B cell (primary cell): ENCODE measurements around the gene OR4D6. TPM values are rescaled to one million over a fixed set of nuclear protein-coding genes. Genes with fewer than 3 reads are reported as not detected.

Experiments used
- ATAC-seq: fragments of 200-7000 bp; cut with Tn5 transposase; one replicate; pipeline ENCODE4 v1.10.0; 2021; ENCODE audit warnings: low read depth, mild to moderate bottlenecking, moderate number of reproducible peaks, moderate library complexity
- CTCF ChIA-PET: fragments of 350-600 bp; sonication (Branson Sonifier 250); formaldehyde crosslinking; loops from one replicate; lab custom pipeline; 2021; ENCODE audit warnings: antibody characterized with exemption, inconsistent platforms; lab: Charles Lee
- POLR2A ChIA-PET: fragments of 350-600 bp; sonication (Branson Sonifier 250); formaldehyde crosslinking; loops from one replicate; lab custom pipeline; 2021; ENCODE audit warnings: antibody characterized with exemption; lab: Charles Lee
- DNase-seq: peaks from one replicate; pipeline ENCODE4 v3.0.0; 2013
- H2AFZ ChIP-seq: 2 replicates; pipeline ENCODE4 v1.6.1; 2012; ENCODE audit warnings: mild to moderate bottlenecking, low read depth, low read length; ENCODE audit not compliant: insufficient read depth, poor library complexity, severe bottlenecking
- H3K27ac ChIP-seq, 2 donors: 1 replicate in 1 of 2; 2 replicates in 1 of 2; pipeline ENCODE4 v1.5.1; 2012 to 2013; ENCODE audit warnings: low read length in 2 of 2, mild to moderate bottlenecking in 2 of 2, moderate library complexity in 1 of 2
- H3K27me3 ChIP-seq, 4 experiments: fragments of 200-600 bp in 1 of 4; sonication (generic) in 1 of 4; replicated peaks in 1 of 4; 1 replicate in 2 of 4; 2 replicates in 2 of 4; pipeline versions ENCODE4 v1.6.1 to v1.7.0; 2013 to 2016; ENCODE audit warnings: low read length in 3 of 4, mild to moderate bottlenecking in 2 of 4, mixed read lengths in 1 of 4, moderate library complexity in 1 of 4; ENCODE audit not compliant: insufficient read depth in 4 of 4, control insufficient read depth in 3 of 4; ENCODE audit errors: control extremely low read depth in 1 of 4
- H3K36me3 ChIP-seq, 2 experiments: replicated peaks in 1 of 2; 1 replicate in 1 of 2; 2 replicates in 1 of 2; pipeline versions ENCODE4 v1.6.1 to v1.7.1; 2013; ENCODE audit warnings: low read length in 1 of 2; ENCODE audit not compliant: insufficient read depth in 2 of 2, control insufficient read depth in 1 of 2; ENCODE audit errors: control extremely low read depth in 1 of 2, extremely low read depth in 1 of 2
- H3K4me1 ChIP-seq, 2 donors: fragments of 200-600 bp in 1 of 2; sonication (generic) in 1 of 2; 1 replicate in 1 of 2; 2 replicates in 1 of 2; pipeline versions ENCODE4 v1.5.1 to v1.6.1; 2013 to 2017; ENCODE audit warnings: low read length in 2 of 2; ENCODE audit not compliant: control insufficient read depth in 2 of 2, insufficient read depth in 2 of 2
- H3K4me2 ChIP-seq: replicated peaks from 2 replicates; pipeline ENCODE3; 2012; ENCODE audit warnings: mild to moderate bottlenecking, low read depth, low read length; ENCODE audit not compliant: poor library complexity, severe bottlenecking
- H3K4me3 ChIP-seq, 5 experiments: fragments of 200-600 bp in 1 of 5; sonication (generic) in 1 of 5; 1 replicate in 3 of 5; 2 replicates in 2 of 5; pipeline versions ENCODE4 v1.5.1 to v1.7.0; 2011 to 2016; ENCODE audit warnings: low read length in 4 of 5, mild to moderate bottlenecking in 4 of 5, low read depth in 2 of 5, control low read depth in 1 of 5, moderate library complexity in 1 of 5; ENCODE audit not compliant: insufficient read depth in 1 of 5; ENCODE audit errors: control extremely low read depth in 1 of 5, extremely low read depth in 1 of 5
- H3K79me2 ChIP-seq: fragments of 200-600 bp; sonication (generic); one replicate; pipeline ENCODE4 v1.6.0; 2016; ENCODE audit warnings: low read length; ENCODE audit not compliant: control insufficient read depth, insufficient read depth
- H3K9ac ChIP-seq: fragments of 200-600 bp; sonication (generic); 2 replicates; pipeline ENCODE4 v1.6.1; 2017; ENCODE audit warnings: mild to moderate bottlenecking, low read length, moderate library complexity
- H3K9me3 ChIP-seq, 3 donors: one replicate each; pipeline versions ENCODE4 v1.6.1 to v1.7.1; 2013; ENCODE audit warnings: low read length in 2 of 3; ENCODE audit not compliant: control insufficient read depth in 2 of 3, insufficient read depth in 1 of 3; ENCODE audit errors: control extremely low read depth in 1 of 3
- H4K20me1 ChIP-seq: 2 replicates; pipeline ENCODE4 v1.6.0; 2012; ENCODE audit warnings: mild to moderate bottlenecking, low read length; ENCODE audit not compliant: insufficient read depth, control insufficient read depth, poor library complexity, severe bottlenecking
- H3K27ac Mint-ChIP-seq: one replicate; pipeline ENCODE4 v1.8.0; 2021; ENCODE audit warnings: mixed read lengths
- H3K27me3 Mint-ChIP-seq: one replicate; pipeline ENCODE4 v1.8.0; 2021; ENCODE audit warnings: mixed read lengths
- H3K4me1 Mint-ChIP-seq: one replicate; pipeline ENCODE4 v1.8.0; 2021; ENCODE audit warnings: mixed read lengths
- H3K4me3 Mint-ChIP-seq: one replicate; pipeline ENCODE4 v1.8.0; 2021; ENCODE audit warnings: mixed read lengths
- H3K9me3 Mint-ChIP-seq: one replicate; pipeline ENCODE4 v1.8.0; 2022; ENCODE audit warnings: mixed read lengths; ENCODE audit not compliant: insufficient read depth
- EZH2 ChIP-seq: IDR thresholded peaks from 2 replicates; pipeline ENCODE4 v1.6.1; 2012; ENCODE audit warnings: borderline replicate concordance, low read depth, mild to moderate bottlenecking, moderate library complexity, low read length; ENCODE audit not compliant: insufficient read depth, poor library complexity, severe bottlenecking
- intact Hi-C: fragments of 100-400 bp; cut with micrococcal nuclease; formaldehyde crosslinking; loops from one replicate; pipeline ENCODE4 v1.10.0; 2022
- polyA plus RNA-seq: library from polyadenylated mRNA; depleted of rRNA; stranded (reverse); fragments of >200 nt; gene quantifications from 2 replicates; pipeline ENCODE4 v1.2.3, GENCODE V29; 2012
- total RNA-seq, 2 donors: library from RNA; stranded (reverse); fragments of 120-200 nt in 1 of 2; gene quantifications; 1 replicate in 1 of 2; 2 replicates in 1 of 2; pipeline versions ENCODE4 v1.2.3 to v1.2.4, GENCODE V29; 2013 to 2022
- TF ChIP-seq, protein P1 (sequence below): fragments of 200-600 bp; IDR thresholded peaks from one replicate; pipeline ENCODE4 v1.8.0; 2022; ENCODE audit warnings: antibody characterized with exemption, mild to moderate bottlenecking

OR4D6 gene
- total and polyA plus RNA-seq, 2 donors (not counting 1 experiment from before 2014, with no cell fraction given) = not detected

DNA sequence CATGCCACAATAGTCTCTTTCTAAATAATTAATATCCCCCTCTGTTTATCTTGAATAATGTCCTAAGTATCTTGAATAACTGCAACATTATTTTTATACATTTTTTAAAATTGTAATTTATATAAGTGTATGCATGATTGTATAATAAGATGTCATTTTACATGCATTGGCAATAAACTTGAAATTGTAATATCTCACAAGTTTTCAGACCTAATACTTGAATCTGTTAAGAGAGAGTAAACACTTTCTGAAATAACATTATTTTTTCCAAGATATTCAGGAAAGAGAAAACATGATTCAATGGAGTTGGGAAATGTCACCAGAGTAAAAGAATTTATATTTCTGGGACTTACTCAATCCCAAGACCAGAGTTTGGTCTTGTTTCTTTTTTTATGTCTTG is 46.5 kb downstream of the OR4D6 start, which contains the start of gene OR4D11:
Gene OR4D11 (plus strand): TSS at position 301 of the 400 bp plus-strand sequence. CDS start 0 bp downstream, at position 301.
- H3K4me1 ChIP-seq = no peaks in the 10 kb centered on the region
- no peak within 1 kb of the TSS for H3K4me3 ChIP-seq
- Mint-ChIP-seq H3K27ac (no peak within 1 kb of the TSS), H3K4me1 (no peaks in the 10 kb centered on the region), H3K9me3 (no peaks in the 10 kb centered on the region), H3K27me3 (peaks cover 10% of the 10 kb centered on the region), H3K4me3 (no peak within 1 kb of the TSS)
- H3K36me3 ChIP-seq = no peaks in the 10 kb centered on the region
- ChIA-PET POLR2A (no interaction called here), CTCF (no interaction called here)
- intact Hi-C loops = no loop called here
- no peaks in the 10 kb centered on the region for H4K20me1 ChIP-seq
- no peaks in the 10 kb centered on the region for H3K79me2 ChIP-seq
- no peaks in the 10 kb centered on the region for H3K9me3 ChIP-seq
- H2AFZ ChIP-seq = no peak within 1 kb of the TSS
- H3K27ac ChIP-seq = no peak within 1 kb of the TSS
- H3K4me2 ChIP-seq = no peak within 1 kb of the TSS
- DNase-seq (no peak), ATAC-seq (no peak)
- peaks cover 0 to 5% (median 0%) of the 10 kb centered on the region in 4 experiments for H3K27me3 ChIP-seq
- no peak for TF ChIP-seq EZH2
- TF ChIP-seq, protein P1, sequence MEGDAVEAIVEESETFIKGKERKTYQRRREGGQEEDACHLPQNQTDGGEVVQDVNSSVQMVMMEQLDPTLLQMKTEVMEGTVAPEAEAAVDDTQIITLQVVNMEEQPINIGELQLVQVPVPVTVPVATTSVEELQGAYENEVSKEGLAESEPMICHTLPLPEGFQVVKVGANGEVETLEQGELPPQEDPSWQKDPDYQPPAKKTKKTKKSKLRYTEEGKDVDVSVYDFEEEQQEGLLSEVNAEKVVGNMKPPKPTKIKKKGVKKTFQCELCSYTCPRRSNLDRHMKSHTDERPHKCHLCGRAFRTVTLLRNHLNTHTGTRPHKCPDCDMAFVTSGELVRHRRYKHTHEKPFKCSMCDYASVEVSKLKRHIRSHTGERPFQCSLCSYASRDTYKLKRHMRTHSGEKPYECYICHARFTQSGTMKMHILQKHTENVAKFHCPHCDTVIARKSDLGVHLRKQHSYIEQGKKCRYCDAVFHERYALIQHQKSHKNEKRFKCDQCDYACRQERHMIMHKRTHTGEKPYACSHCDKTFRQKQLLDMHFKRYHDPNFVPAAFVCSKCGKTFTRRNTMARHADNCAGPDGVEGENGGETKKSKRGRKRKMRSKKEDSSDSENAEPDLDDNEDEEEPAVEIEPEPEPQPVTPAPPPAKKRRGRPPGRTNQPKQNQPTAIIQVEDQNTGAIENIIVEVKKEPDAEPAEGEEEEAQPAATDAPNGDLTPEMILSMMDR = no peak
- H3K9ac ChIP-seq = no peak within 1 kb of the TSS

Other genes with a start within 250 kb of the OR4D6 start
- gene MPEG1, start 244.0 kb upstream of the OR4D6 start, total RNA-seq = 151 TPM in 2 replicates
- 13.5 and 27.7 TPM in 2 replicates for gene MPEG1, start 244.0 kb upstream of the OR4D6 start, polyA plus RNA-seq
- gene OR5AN1, start 98.1 kb upstream of the OR4D6 start, total RNA-seq = 0.12 TPM in 1 of 2 replicates, not detected in the other
- 0.17 TPM in 1 of 2 replicates, not detected in the other for gene OR5AN1, start 98.1 kb upstream of the OR4D6 start, polyA plus RNA-seq
- not detected in 2 replicates for gene OR5A2, start 30.5 kb upstream of the OR4D6 start, total RNA-seq
- not detected in 2 replicates for gene OR5A2, start 30.5 kb upstream of the OR4D6 start, polyA plus RNA-seq
- gene OR5A1, start 20.5 kb upstream of the OR4D6 start, total RNA-seq = not detected in 2 replicates
- gene OR5A1, start 20.5 kb upstream of the OR4D6 start, polyA plus RNA-seq = not detected in 2 replicates
- gene OR4D10, start 16.4 kb downstream of the OR4D6 start, total RNA-seq = not detected in 2 replicates
- gene OR4D10, start 16.4 kb downstream of the OR4D6 start, polyA plus RNA-seq = not detected in 2 replicates
- gene OR4D11, start 46.6 kb downstream of the OR4D6 start, total RNA-seq = not detected in 2 replicates
- not detected in 2 replicates for gene OR4D11, start 46.6 kb downstream of the OR4D6 start, polyA plus RNA-seq
- gene OR4D9, start 54.6 kb downstream of the OR4D6 start, total RNA-seq = not detected in 2 replicates
- gene OR4D9, start 54.6 kb downstream of the OR4D6 start, polyA plus RNA-seq = not detected in 2 replicates
- 40.2 and 42.5 TPM in 2 replicates for gene OSBP, start 158.8 kb downstream of the OR4D6 start, total RNA-seq
- gene OSBP, start 158.8 kb downstream of the OR4D6 start, polyA plus RNA-seq = 12.6 and 25.3 TPM in 2 replicates
- 45.0 and 46.0 TPM in 2 replicates for gene PATL1, start 212.1 kb downstream of the OR4D6 start, total RNA-seq
- 40.8 and 56.2 TPM in 2 replicates for gene PATL1, start 212.1 kb downstream of the OR4D6 start, polyA plus RNA-seq